22Rv1 (cell line): ENCODE data around the gene ARID1A.

Experiments used
- ZFX ChIP-seq: fragments of 450-650 bp; IDR thresholded peaks from 2 replicates; pipeline ENCODE4 v1.6.1; 2017; ENCODE audit warnings: antibody characterized with exemption, borderline replicate concordance
- TF ChIP-seq, protein P1 (sequence below): fragments of 450-650 bp; IDR thresholded peaks from 2 replicates; pipeline ENCODE4 v1.5.1; 2017; ENCODE audit warnings: mild to moderate bottlenecking

DNA sequence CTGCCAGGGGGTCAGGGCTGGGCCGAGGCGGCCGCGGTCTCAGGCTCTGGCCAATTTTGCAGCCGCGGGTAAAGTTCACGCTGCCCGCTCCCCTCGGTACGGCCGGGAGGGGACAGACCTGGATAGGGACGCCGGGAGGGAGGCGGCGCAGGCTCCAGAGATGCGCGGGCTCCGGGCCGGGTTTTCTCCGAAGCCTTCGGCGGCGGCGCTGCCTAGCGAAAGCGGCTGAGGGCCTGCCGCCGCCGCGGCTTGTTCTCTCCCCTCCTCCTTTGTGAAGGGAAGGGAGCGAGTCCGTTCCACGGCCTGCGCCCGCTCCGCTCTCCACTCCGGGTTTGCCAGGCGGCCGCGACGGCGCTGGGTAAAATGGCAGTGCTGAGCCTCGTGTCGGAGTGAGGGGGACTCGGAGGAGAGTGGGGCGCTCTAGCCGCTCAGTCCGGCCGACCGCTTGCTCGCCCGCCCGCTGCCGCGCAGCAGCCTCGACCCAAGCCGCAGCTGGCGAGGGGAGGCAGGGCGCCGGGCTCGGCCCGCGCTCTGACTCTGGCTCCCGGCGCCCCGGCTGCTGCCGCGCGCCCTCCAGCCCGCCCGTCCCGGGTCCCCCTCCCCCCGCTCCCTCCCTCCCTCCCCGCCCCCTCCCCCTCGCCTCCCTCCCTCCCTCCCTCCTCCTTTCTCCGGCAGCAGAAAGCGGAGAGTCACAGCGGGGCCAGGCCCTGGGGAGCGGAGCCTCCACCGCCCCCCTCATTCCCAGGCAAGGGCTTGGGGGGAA, at the start of gene ARID1A:
- TF ChIP-seq, protein P1, sequence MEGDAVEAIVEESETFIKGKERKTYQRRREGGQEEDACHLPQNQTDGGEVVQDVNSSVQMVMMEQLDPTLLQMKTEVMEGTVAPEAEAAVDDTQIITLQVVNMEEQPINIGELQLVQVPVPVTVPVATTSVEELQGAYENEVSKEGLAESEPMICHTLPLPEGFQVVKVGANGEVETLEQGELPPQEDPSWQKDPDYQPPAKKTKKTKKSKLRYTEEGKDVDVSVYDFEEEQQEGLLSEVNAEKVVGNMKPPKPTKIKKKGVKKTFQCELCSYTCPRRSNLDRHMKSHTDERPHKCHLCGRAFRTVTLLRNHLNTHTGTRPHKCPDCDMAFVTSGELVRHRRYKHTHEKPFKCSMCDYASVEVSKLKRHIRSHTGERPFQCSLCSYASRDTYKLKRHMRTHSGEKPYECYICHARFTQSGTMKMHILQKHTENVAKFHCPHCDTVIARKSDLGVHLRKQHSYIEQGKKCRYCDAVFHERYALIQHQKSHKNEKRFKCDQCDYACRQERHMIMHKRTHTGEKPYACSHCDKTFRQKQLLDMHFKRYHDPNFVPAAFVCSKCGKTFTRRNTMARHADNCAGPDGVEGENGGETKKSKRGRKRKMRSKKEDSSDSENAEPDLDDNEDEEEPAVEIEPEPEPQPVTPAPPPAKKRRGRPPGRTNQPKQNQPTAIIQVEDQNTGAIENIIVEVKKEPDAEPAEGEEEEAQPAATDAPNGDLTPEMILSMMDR = peak; percentile 18
- no peak for TF ChIP-seq ZFX
